Urinary bladder (tissue), 4 donors: ENCODE measurements around the gene ACSM4. TPM values are rescaled to one million over a fixed set of nuclear protein-coding genes. Genes with fewer than 3 reads are reported as not detected.
"Not testable (repeated sequence)": the region's sequence is repeated elsewhere in the genome, so short reads cannot be mapped to it uniquely, and the experiment has no call there.

Source experiments
- DNase-seq: peaks from one replicate; pipeline ENCODE4 v3.0.0-alpha.2; 2015; ENCODE audit errors: extremely low spot score
- H3K27ac ChIP-seq: one replicate; pipeline ENCODE4 v1.5.1; 2013; ENCODE audit warnings: low read depth, mild to moderate bottlenecking, moderate library complexity
- H3K36me3 ChIP-seq: one replicate; pipeline ENCODE4 v1.6.1; 2013; ENCODE audit warnings: mild to moderate bottlenecking, moderate library complexity; ENCODE audit not compliant: insufficient read depth
- H3K4me1 ChIP-seq: one replicate; pipeline ENCODE4 v1.6.1; 2013; ENCODE audit warnings: mild to moderate bottlenecking, moderate library complexity; ENCODE audit not compliant: insufficient read depth
- H3K4me3 ChIP-seq: one replicate; pipeline ENCODE4 v1.5.1; 2013; ENCODE audit warnings: low read depth, low read length
- WGBS: extraction: QIAGEN DNeasy Blood & Tissue Kit; methylation state at CpG from one replicate; pipeline ENCODE4 v1.1.7; 2013; 5-methylcytosine and 5-hydroxymethylcytosine counted together
- polyA plus RNA-seq: library from polyadenylated mRNA; stranded (reverse); fragments of 200-250 nt; gene quantifications from one replicate; pipeline ENCODE4 v1.2.3, GENCODE V29; 2013
- total RNA-seq: library from RNA; depleted of rRNA; stranded (reverse); fragments of >200 nt; gene quantifications from one replicate; pipeline ENCODE4 v1.2.3, GENCODE V29; 2014
- donor health status: healthy with polysubstance abuse.
- donor health status: healthy.

Gene ACSM4
- total and polyA plus RNA-seq, 2 donors = not detected

DNA sequence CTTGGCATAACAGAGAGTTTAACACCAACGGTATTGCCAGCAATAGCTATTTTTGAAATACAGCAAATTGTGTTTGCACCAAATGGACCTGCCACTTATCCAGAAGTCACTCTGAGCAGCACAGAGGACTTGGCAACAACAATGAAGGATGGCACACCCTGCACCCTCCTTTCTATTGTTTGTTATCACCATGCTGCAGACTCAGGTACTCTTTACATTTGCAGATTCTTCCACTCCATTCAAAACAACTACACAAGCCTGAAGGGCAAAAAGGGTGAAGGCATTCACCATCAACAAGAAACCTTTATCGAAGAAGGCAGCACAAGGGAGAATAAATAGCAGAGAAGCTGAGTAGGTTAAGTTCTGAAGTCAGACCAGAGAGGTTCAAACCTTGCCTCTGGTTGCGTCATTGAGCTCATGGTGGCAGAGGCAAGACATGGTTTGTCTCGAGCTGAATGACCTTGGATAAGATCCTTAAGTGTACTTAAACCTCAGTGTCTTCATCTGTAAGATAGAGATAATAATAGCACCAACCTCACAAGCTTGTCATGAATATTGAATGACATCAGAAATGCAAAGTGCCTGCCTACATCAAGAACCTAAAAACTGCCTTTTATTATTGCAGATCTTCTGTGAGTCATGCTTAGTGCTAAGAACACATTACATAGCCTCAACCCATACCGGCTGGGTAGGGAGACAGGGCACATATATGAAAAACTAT is 1.4 kb upstream of the ACSM4 start:
- H3K4me1 ChIP-seq = no peaks in the 10 kb centered on the region
- H3K4me3 ChIP-seq = no peak overlapping the region
- no peak overlapping the region for H3K27ac ChIP-seq
- no peaks in the 10 kb centered on the region for H3K36me3 ChIP-seq
- WGBS = 75% methylated on average over 5 of the region's 5 CpGs
- no peak for DNase-seq

DNA sequence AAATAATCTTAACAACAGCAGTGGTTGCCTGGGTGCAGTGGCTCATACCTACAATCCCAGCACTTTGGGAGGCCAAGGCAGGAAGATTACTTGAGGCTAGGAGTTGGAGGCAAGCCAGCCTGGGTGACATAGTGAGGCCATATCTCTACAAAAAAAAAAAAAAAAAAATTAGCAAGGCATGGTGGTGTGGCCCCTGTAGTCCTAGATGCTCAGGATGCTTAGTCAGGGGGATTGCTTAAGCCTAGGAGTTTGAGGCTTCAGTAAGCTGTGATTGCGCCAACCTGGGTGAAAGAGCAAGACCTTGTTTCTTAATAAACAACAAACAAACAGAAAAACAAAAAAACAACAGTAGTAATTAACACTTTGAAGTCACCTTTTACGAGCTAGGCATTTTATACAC is 642 bp upstream of the ACSM4 start:
- no peak for DNase-seq
- Histone ChIP-seq H3K27ac (no peak overlapping the region), H3K4me1 (no peaks in the 10 kb centered on the region), H3K4me3 (no peak overlapping the region), H3K36me3 (no peaks in the 10 kb centered on the region)
- 85% methylated on average over 2 of the region's 2 CpGs for WGBS

GRCh38 chr12:7304456-7304855 is 584 bp downstream of the ACSM4 start:
- DNase-seq = no peak
- H3K4me3 ChIP-seq = no peak overlapping the region
- no peaks in the 10 kb centered on the region for H3K36me3 ChIP-seq
- H3K27ac ChIP-seq = no peak overlapping the region
- no peaks in the 10 kb centered on the region for H3K4me1 ChIP-seq
- WGBS = 70% methylated on average over 5 of the region's 5 CpGs

GRCh38 chr12:7310070-7310469 is 6.2 kb downstream of the ACSM4 start:
- H3K4me1 ChIP-seq = no peaks in the 10 kb centered on the region
- 88% methylated on average over 4 of the region's 4 CpGs for WGBS
- no peak for DNase-seq
- H3K36me3 ChIP-seq = no peaks in the 10 kb centered on the region
- H3K27ac ChIP-seq = no peak overlapping the region
- H3K4me3 ChIP-seq = no peak overlapping the region

DNA sequence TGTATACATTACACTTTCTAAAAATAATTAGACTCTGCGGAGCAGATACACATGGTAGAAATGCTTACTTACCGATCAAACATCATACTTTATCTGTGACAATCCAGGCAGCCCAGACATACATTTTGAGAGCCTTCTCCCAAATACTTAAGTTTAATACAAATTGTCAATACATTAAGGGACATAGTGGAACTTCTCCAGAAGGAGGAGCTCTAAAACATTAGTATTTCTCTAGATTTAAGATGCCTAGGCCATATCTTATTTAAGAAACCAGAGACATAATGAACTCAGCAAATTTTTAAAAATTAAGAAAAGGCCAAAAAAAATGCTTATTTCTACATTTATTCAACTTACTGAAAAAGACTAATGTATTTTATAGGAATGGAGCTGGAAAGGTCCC is 16.1 kb downstream of the ACSM4 start:
- DNase-seq = no peak
- 64% methylated on average over 2 of the region's 2 CpGs for WGBS
- H3K4me1 ChIP-seq = no peaks in the 10 kb centered on the region
- H3K4me3 ChIP-seq = no peak overlapping the region
- no peak overlapping the region for H3K27ac ChIP-seq
- H3K36me3 ChIP-seq = no peaks in the 10 kb centered on the region

DNA sequence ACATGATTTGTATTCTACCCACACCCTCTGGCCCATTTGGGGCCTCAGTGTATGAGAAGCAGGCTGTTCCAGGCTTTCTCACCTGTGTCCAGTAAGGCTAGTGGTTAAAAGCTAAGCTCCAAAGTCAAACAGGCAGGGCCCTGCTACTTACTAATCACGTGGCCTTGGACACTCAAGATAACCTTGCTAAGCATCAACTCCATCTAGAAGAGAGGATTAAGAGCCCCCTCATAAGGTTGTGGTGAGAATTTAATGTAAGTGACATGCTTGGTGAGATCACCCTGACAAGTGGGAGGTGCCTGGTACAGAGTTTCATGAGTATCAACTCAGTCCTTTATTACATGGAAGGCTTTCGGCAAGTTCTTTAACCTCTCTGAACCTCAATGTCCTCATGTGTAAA is 17.8 kb downstream of the ACSM4 start:
- no peak overlapping the region for H3K4me3 ChIP-seq
- WGBS = 65% methylated on average over 2 of the region's 2 CpGs
- H3K27ac ChIP-seq = no peak overlapping the region
- peaks cover 3% of the 10 kb centered on the region for H3K36me3 ChIP-seq
- no peak for DNase-seq
- H3K4me1 ChIP-seq = no peaks in the 10 kb centered on the region

GRCh38 chr12:7322599-7322998 is 18.7 kb downstream of the ACSM4 start:
- 77% methylated on average over 5 of the region's 5 CpGs for WGBS

DNA sequence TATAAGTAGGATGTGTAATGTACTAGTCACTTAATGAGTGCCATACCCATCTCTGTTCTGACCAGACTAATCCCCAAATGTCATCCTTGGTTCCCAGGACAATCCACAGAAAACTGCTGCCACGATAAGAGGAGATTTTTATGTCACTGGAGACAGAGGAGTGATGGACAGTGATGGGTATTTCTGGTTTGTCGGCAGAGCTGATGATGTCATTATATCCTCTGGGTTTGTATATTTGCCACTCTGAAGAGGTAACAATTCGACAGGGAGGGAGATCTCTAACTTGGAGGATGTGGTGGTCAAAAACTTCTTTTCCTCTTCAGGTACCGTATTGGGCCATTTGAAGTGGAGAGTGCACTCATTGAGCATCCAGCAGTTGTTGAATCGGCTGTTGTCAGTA is 20.3 kb downstream of the ACSM4 start:
- H3K27ac ChIP-seq = no peak overlapping the region
- no peak overlapping the region for H3K4me3 ChIP-seq
- no peak for DNase-seq
- peaks cover 3% of the 10 kb centered on the region for H3K36me3 ChIP-seq
- 71% methylated on average over 5 of the region's 5 CpGs for WGBS
- H3K4me1 ChIP-seq = no peaks in the 10 kb centered on the region

More at GRCh38 chr12:7322599-7322998, 18.7 kb downstream of the ACSM4 start:
- DNase-seq = no peak
- Histone ChIP-seq H3K4me3 (no peak overlapping the region), H3K4me1 (no peaks in the 10 kb centered on the region), H3K36me3 (peaks cover 3% of the 10 kb centered on the region), H3K27ac (no peak overlapping the region)

GRCh38 chr12:7327918-7328317 is 24.0 kb downstream of the ACSM4 start:
- WGBS = 68% methylated on average over 7 of the region's 7 CpGs
- peaks cover 3% of the 10 kb centered on the region for H3K36me3 ChIP-seq
- no peak overlapping the region for H3K27ac ChIP-seq
- no peaks in the 10 kb centered on the region for H3K4me1 ChIP-seq
- no peak for DNase-seq
- no peak overlapping the region for H3K4me3 ChIP-seq

- H3K4me3 ChIP-seq, DNase-seq, H3K27ac ChIP-seq, H3K4me1 ChIP-seq, H3K36me3 ChIP-seq: not testable (repeated sequence)
- 83% methylated on average over 5 of the region's 5 CpGs for WGBS
These were observed 33.9 kb downstream of the ACSM4 start for GRCh38 chr12:7337790-7338189.

DNA sequence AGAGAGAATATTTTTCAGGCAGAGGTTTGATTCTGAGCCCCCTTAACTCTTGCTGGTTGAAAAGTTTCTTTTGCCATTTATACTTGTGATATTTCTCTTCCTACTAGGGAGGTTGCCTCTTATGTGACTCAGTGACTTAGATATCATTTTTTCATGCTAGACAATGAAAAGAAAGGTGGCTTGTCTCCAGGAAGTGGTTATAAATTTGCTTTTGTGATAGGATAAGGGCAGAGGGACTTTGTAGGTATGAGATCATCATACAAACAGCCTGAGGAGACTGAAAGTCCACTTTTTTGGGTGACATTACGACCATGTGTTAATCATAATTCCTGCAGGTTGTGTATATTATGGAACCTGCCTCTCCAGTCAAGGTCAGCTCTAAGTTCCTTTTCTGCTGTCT is 35.8 kb downstream of the ACSM4 start:
- no peak for DNase-seq
- 52% methylated on average over 1 of the region's 1 CpG for WGBS

GRCh38 chr12:7344833-7345606 is 41.1 kb downstream of the ACSM4 start:
- no peak overlapping the region for H3K4me3 ChIP-seq
- no peak overlapping the region for H3K27ac ChIP-seq
- no peak for DNase-seq
- no peaks in the 10 kb centered on the region for H3K36me3 ChIP-seq
- H3K4me1 ChIP-seq = no peaks in the 10 kb centered on the region

More for the DNA sequence above, 35.8 kb downstream of the ACSM4 start:
- H3K4me1 ChIP-seq = no peaks in the 10 kb centered on the region
- H3K4me3 ChIP-seq = no peak overlapping the region
- no peaks in the 10 kb centered on the region for H3K36me3 ChIP-seq
- H3K27ac ChIP-seq = no peak overlapping the region

DNA sequence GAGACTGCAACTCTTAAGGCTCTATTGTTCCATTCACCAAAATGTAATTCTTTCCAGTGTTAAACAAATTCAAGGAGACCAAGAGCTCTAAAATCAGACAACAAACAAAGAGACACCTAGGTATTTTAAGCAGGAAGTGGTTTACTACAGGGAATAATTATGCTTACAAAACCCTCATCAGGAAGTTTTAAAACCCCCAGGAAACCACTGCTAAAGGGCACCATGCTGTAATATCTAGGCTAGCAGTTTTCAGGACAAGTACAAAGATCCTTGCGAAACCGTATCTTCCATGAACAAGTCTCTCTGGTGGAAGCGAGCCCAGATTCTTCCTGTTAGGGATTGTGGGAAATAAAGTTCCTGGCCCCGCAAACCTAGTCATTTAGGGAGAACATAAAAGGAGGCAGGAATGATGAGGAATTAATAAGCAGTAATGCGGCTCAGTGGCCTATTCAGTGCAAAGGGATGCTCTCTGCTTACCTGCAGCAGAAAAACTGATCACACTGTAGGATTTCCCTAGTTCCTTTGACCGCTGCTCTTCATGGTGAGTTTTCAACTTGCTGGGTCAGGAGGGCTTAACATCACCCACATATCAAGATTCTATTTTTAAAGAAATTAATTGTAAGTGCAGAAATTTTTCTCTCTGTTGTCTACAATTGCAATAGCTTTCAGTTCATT is 42.8 kb downstream of the ACSM4 start:
- DNase-seq = no peak
- Histone ChIP-seq H3K4me1 (no peaks in the 10 kb centered on the region), H3K36me3 (no peaks in the 10 kb centered on the region), H3K27ac (no peak overlapping the region), H3K4me3 (no peak overlapping the region)
- 80% methylated on average over 6 of the region's 6 CpGs for WGBS

DNA sequence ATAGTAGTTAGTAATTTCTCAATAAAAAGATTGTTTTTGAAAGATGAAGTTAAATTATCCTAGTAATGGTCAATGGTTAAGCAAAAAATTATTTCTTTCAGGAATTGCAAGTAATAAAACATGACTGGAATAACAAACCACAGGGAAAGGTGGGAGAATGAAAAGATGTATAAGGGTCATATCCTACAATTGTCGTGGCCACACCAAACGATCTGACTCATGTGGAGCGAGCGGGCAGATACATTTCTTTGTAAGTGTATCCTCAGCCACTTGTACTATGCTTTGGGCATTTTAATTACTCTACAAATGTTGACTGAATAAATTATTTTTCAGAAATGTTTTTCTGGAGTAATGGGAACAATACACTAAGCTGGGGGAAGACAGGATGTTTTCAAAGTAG is 45.5 kb downstream of the ACSM4 start:
- 75% methylated on average over 4 of the region's 4 CpGs for WGBS
- no peak for DNase-seq

More for the DNA sequence above, 45.5 kb downstream of the ACSM4 start:
- Histone ChIP-seq H3K36me3 (no peaks in the 10 kb centered on the region), H3K4me3 (no peak overlapping the region), H3K27ac (no peak overlapping the region), H3K4me1 (no peaks in the 10 kb centered on the region)
